Upper lobe of right lung (tissue), 1 donor: ENCODE measurements around the gene ANHX. TPM values are rescaled to one million over a fixed set of nuclear protein-coding genes. Genes with fewer than 3 reads are reported as not detected.

Source experiments
- ATAC-seq: fragments of 200-7000 bp; cut with Tn5 transposase; one replicate; pipeline ENCODE4 v1.9.1; 2020; ENCODE audit warnings: mild to moderate bottlenecking, moderate library complexity
- DNase-seq: peaks from one replicate; pipeline ENCODE4 v3.0.0-alpha.2; 2020
- H3K27ac ChIP-seq: fragments of 200-600 bp; one replicate; pipeline ENCODE4 v1.8.0; 2022
- H3K27me3 ChIP-seq: fragments of 200-600 bp; one replicate; pipeline ENCODE4 v1.8.0; 2022; ENCODE audit warnings: mild to moderate bottlenecking
- H3K36me3 ChIP-seq: fragments of 200-600 bp; one replicate; pipeline ENCODE4 v1.8.0; 2022
- H3K4me1 ChIP-seq: fragments of 200-600 bp; one replicate; pipeline ENCODE4 v1.8.0; 2022
- H3K4me3 ChIP-seq: fragments of 200-600 bp; one replicate; pipeline ENCODE4 v1.8.0; 2022; ENCODE audit warnings: mild to moderate bottlenecking
- H3K9me3 ChIP-seq: fragments of 200-600 bp; one replicate; pipeline ENCODE4 v1.8.0; 2022
- CTCF ChIP-seq: fragments of 200-600 bp; IDR thresholded peaks from one replicate; pipeline ENCODE4 v1.8.0; 2022; ENCODE audit warnings: antibody characterized with exemption
- intact Hi-C: fragments of 100-400 bp; cut with DNase I; formaldehyde crosslinking; loops from one replicate; pipeline ENCODE4 v1.11.0; 2022
- total RNA-seq: library from RNA; stranded (reverse); fragmentation: NEBNext Ultra II Directional; extraction: Animal tissue kit (Norgen Biotek cat#: 25700); gene quantifications from one replicate; pipeline ENCODE4 v1.2.1, GENCODE V29; 2021
- donor health status: DM: no; HTN: yes; CAD: no; lungs with severe emphysema.

The ANHX gene
- total RNA-seq, 1 donor from 2014 or later: not detected

GRCh38 chr12:133217219-133217618, 18.5 kb downstream of the ANHX start:
- no peak for TF ChIP-seq CTCF
- DNase-seq: no peak
- no peaks in the 10 kb centered on the region for H3K4me1 ChIP-seq
- H3K27me3 ChIP-seq: no peaks in the 10 kb centered on the region
- no peaks in the 10 kb centered on the region for H3K36me3 ChIP-seq
- intact Hi-C loops: no loop called here
- no peak for ATAC-seq
- H3K4me3 ChIP-seq: no peak overlapping the region
- peaks cover 23% of the 10 kb centered on the region for H3K9me3 ChIP-seq
- no peak overlapping the region for H3K27ac ChIP-seq

GRCh38 chr12:133215724-133216123, 20.0 kb downstream of the ANHX start:
- intact Hi-C loops: no loop called here
- Histone ChIP-seq H3K4me1 (no peaks in the 10 kb centered on the region), H3K4me3 (no peak overlapping the region), H3K27ac (no peak overlapping the region), H3K36me3 (no peaks in the 10 kb centered on the region), H3K9me3 (peaks cover 36% of the 10 kb centered on the region), H3K27me3 (no peaks in the 10 kb centered on the region)
- TF ChIP-seq CTCF: no peak
- no peak for ATAC-seq
- DNase-seq: no peak

GRCh38 chr12:133206390-133206789, 29.3 kb downstream of the ANHX start:
- intact Hi-C loops: no loop called here
- peaks cover 100% of the 10 kb centered on the region for H3K9me3 ChIP-seq
- no peak overlapping the region for H3K4me3 ChIP-seq
- no peaks in the 10 kb centered on the region for H3K27me3 ChIP-seq
- H3K4me1 ChIP-seq: no peaks in the 10 kb centered on the region
- ATAC-seq: no peak
- no peak for DNase-seq
- TF ChIP-seq CTCF: no peak
- H3K36me3 ChIP-seq: peaks cover 17% of the 10 kb centered on the region
- H3K27ac ChIP-seq: no peak overlapping the region

DNA sequence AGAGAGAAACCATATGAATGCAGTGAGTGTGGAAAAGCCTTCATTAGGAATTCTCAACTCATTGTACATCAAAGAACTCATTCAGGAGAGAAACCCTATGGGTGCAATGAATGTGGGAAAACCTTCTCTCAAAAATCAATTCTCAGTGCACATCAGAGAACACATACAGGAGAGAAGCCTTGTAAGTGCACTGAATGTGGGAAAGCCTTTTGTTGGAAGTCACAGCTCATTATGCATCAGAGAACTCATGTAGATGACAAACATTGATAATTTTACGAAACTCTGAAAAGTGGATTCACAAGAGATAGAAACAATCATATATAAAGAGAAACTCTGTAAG, 31.4 kb downstream of the ANHX start:
- DNase-seq (no peak), ATAC-seq (no peak)
- no peaks in the 10 kb centered on the region for H3K4me1 ChIP-seq
- H3K27me3 ChIP-seq: no peaks in the 10 kb centered on the region
- peaks cover 95% of the 10 kb centered on the region for H3K9me3 ChIP-seq
- no peak overlapping the region for H3K4me3 ChIP-seq
- TF ChIP-seq CTCF: no peak
- peaks cover 17% of the 10 kb centered on the region for H3K36me3 ChIP-seq
- intact Hi-C loops: no loop called here
- no peak overlapping the region for H3K27ac ChIP-seq

GRCh38 chr12:133203344-133204263, 32.1 kb downstream of the ANHX start:
- H3K27me3 ChIP-seq: no peaks in the 10 kb centered on the region
- H3K4me3 ChIP-seq: no peak overlapping the region
- H3K4me1 ChIP-seq: no peaks in the 10 kb centered on the region
- TF ChIP-seq CTCF: no peak
- H3K27ac ChIP-seq: no peak overlapping the region
- peaks cover 89% of the 10 kb centered on the region for H3K9me3 ChIP-seq
- DNase-seq (no peak), ATAC-seq (no peak)
- intact Hi-C loops: no loop called here
- peaks cover 17% of the 10 kb centered on the region for H3K36me3 ChIP-seq
